ENCODE results near the gene TGFBR1.

TGFBR1 gene

GRCh38 chr9:99074902-99075245 lies 30.0 kb upstream of the TGFBR1 start:
- TF ChIP-seq, protein P1, sequence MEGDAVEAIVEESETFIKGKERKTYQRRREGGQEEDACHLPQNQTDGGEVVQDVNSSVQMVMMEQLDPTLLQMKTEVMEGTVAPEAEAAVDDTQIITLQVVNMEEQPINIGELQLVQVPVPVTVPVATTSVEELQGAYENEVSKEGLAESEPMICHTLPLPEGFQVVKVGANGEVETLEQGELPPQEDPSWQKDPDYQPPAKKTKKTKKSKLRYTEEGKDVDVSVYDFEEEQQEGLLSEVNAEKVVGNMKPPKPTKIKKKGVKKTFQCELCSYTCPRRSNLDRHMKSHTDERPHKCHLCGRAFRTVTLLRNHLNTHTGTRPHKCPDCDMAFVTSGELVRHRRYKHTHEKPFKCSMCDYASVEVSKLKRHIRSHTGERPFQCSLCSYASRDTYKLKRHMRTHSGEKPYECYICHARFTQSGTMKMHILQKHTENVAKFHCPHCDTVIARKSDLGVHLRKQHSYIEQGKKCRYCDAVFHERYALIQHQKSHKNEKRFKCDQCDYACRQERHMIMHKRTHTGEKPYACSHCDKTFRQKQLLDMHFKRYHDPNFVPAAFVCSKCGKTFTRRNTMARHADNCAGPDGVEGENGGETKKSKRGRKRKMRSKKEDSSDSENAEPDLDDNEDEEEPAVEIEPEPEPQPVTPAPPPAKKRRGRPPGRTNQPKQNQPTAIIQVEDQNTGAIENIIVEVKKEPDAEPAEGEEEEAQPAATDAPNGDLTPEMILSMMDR (IDR thresholded peaks at IDR 0.05; ENCODE audit: insufficient read depth, low read depth, low read length, missing control alignments): no peak
- no peak overlapping the region for H3K4me3 ChIP-seq (ENCODE audit: low read depth, low read length)
- DNase-seq (ENCODE audit: low read depth): no peak

- TF ChIP-seq, protein P1 (IDR thresholded peaks at IDR 0.05; ENCODE audit: insufficient read depth, low read depth, low read length, missing control alignments): no peak
- no peak overlapping the region for H3K4me3 ChIP-seq (ENCODE audit: low read depth, low read length)
- no peak for DNase-seq (ENCODE audit: low read depth)
Observed at GRCh38 chr9:99075246-99075912, 29.5 kb upstream of the TGFBR1 start.

DNA sequence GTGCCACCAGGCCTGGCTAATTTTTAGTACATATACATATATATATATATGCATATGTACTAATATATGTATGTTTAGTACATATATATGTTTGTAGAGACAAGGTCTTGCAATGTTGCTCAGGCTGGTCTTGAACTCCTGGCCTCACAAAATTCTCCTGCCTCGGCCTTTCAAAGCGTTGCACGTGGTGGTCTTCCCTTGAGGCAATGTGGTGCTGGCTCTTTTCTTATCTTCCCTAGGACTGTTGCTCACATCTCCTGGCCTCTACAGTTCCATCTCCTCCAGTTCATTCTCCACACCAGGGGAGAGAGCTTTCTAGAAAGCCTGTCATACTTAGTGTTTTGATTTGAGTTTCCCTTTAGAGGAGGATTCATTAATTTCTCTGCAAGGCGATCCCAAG lies 28.9 kb upstream of the TGFBR1 start:
- no peak overlapping the region for H3K4me3 ChIP-seq (ENCODE audit: low read depth, low read length)
- TF ChIP-seq, protein P1 (IDR thresholded peaks at IDR 0.05; ENCODE audit: insufficient read depth, low read depth, low read length, missing control alignments): no peak
- DNase-seq (ENCODE audit: low read depth): no peak

DNA sequence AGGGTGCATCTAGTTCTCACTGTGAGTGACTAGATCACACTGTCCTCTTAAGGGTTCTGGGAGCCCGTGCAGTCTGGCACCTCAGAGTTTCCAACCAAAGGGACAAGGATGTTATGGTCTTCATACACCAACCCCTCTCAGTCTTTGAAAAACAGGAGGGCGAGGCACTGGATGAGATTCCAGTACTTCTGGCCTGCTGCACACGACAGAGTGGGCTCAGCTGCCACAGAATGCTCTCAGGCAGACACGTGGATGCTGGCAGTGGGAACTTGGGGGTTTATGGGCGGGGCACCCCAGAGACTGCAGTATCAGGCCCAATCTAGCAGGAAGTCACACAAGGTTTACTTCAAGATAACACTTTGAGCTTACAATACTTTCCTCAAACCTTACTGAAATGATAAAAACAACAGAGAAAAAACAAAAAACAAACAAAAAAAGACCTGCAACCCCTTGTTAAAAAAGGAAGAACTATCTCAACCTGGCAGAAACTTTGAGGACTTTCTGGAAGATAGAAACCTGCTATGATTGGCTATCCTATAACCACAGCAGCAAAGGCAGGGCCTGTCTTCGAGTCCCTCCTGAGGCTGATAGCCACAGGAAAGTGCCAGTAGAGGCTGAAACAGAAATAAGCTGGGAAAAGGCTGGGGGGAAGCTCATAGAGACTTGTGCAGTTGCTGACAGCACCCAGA lies 28.3 kb upstream of the TGFBR1 start:
- H3K4me3 ChIP-seq (ENCODE audit: low read depth, low read length): no peak overlapping the region
- peak; percentile 34 for DNase-seq (ENCODE audit: low read depth)
- TF ChIP-seq, protein P1 (IDR thresholded peaks at IDR 0.05; ENCODE audit: insufficient read depth, low read depth, low read length, missing control alignments): no peak

GRCh38 chr9:99078717-99079116 lies 26.2 kb upstream of the TGFBR1 start:
- TF ChIP-seq, protein P1 (IDR thresholded peaks at IDR 0.05; ENCODE audit: insufficient read depth, low read depth, low read length, missing control alignments): no peak
- H3K4me3 ChIP-seq (ENCODE audit: low read depth, low read length): no peak overlapping the region
- DNase-seq (ENCODE audit: low read depth): no peak

DNA sequence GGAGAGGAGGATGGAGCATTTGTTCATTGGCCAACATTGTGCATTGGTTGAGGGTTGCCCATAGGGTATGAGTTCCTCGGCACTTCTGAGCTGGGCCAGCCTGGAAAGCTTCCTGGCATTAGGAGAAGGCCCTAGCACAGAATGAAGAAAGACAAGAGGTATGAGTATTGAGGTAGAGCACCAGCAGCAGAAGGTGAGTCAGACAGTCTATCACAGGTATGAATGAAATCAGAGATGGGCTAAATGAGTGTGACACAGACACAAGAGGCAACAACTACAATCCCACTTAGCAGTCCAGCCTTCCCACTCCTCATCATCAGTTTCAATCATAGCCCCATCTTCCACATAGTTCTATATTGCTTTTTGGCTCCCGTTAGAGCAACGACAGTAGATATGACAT lies 25.4 kb upstream of the TGFBR1 start:
- H3K4me3 ChIP-seq (ENCODE audit: low read depth, low read length): no peak overlapping the region
- TF ChIP-seq, protein P1 (IDR thresholded peaks at IDR 0.05; ENCODE audit: insufficient read depth, low read depth, low read length, missing control alignments): no peak

GRCh38 chr9:99083051-99083450 lies 21.9 kb upstream of the TGFBR1 start:
- TF ChIP-seq, protein P1 (IDR thresholded peaks at IDR 0.05; ENCODE audit: insufficient read depth, low read depth, low read length, missing control alignments): no peak
- DNase-seq (ENCODE audit: low read depth): no peak
- H3K4me3 ChIP-seq (ENCODE audit: low read depth, low read length): no peak overlapping the region

More for the DNA sequence above, 25.4 kb upstream of the TGFBR1 start:
- no peak for DNase-seq (ENCODE audit: low read depth)
